Retinal pigment epithelial cell (primary cell): ENCODE measurements around the gene RALGPS2.

ENCODE experiments used
- DNase-seq: peaks from one replicate; pipeline ENCODE4 v3.0.0-alpha.2; 2010; ENCODE audit warnings: low read depth
- H3K4me3 ChIP-seq: 2 replicates; pipeline ENCODE4 v1.5.1; 2011; ENCODE audit warnings: mild to moderate bottlenecking, low read length, control low read depth, moderate library complexity
- CTCF ChIP-seq: conservative IDR thresholded peaks from 2 replicates; pipeline ENCODE4 v1.5.1; 2011; ENCODE audit warnings: low read depth, low read length, control low read depth, inconsistent platforms

RALGPS2 gene

GRCh38 chr1:178724728-178725465, at the start of gene RALGPS2:
Gene RALGPS2, plus strand, starts transcription at chr1:178725244. Its CDS starts 51,521 bp downstream, at chr1:178776765.
- DNase-seq = no peak
- TF ChIP-seq CTCF = no peak
- H3K4me3 ChIP-seq = peak within 1 kb of the TSS; percentile 81

GRCh38 chr1:178679237-178679636, 45.8 kb upstream of the RALGPS2 start:
- no peak overlapping the region for H3K4me3 ChIP-seq
- TF ChIP-seq CTCF = no peak
- no peak for DNase-seq

- no peak overlapping the region for H3K4me3 ChIP-seq
- DNase-seq = no peak
- TF ChIP-seq CTCF = no peak
Measured at GRCh38 chr1:178682429-178682828, 42.6 kb upstream of the RALGPS2 start.

- no peak for DNase-seq
- H3K4me3 ChIP-seq = no peak overlapping the region
- no peak for TF ChIP-seq CTCF
Measured at GRCh38 chr1:178682886-178683285, 42.2 kb upstream of the RALGPS2 start.

GRCh38 chr1:178683291-178683690, 41.8 kb upstream of the RALGPS2 start:
- H3K4me3 ChIP-seq = no peak overlapping the region
- no peak for TF ChIP-seq CTCF

GRCh38 chr1:178684111-178684510, 40.9 kb upstream of the RALGPS2 start:
- TF ChIP-seq CTCF = no peak
- DNase-seq = no peak
- no peak overlapping the region for H3K4me3 ChIP-seq

More at GRCh38 chr1:178683291-178683690, 41.8 kb upstream of the RALGPS2 start:
- no peak for DNase-seq

GRCh38 chr1:178684542-178685000, 40.5 kb upstream of the RALGPS2 start:
- TF ChIP-seq CTCF = no peak
- no peak overlapping the region for H3K4me3 ChIP-seq
- DNase-seq = peak; percentile 87
